Measurements from ENCODE around the gene PRKACB.
A peak's percentile ranks its signal among the peaks of the same experiment; 100 is the strongest.

PRKACB gene

GRCh38 chr1:84272401-84272800, 128.3 kb downstream of the PRKACB start:
- no peaks in the 10 kb centered on the region for H3K79me1 ChIP-seq (replicated peaks; ENCODE audit: low read length, poor library complexity, severe bottlenecking)
- H2AFZ ChIP-seq (ENCODE audit: low read depth, low read length): no peak overlapping the region
- no peak overlapping the region for H2AK5ac ChIP-seq (ENCODE audit: low read length, severe bottlenecking)
- no peak overlapping the region for H3K23ac ChIP-seq (ENCODE audit: low read length in 2 of 2)
- H3K14ac ChIP-seq (ENCODE audit: low read length in 2 of 2): no peak overlapping the region
- no peak overlapping the region for H2BK5ac ChIP-seq (ENCODE audit: low read depth, low read length, poor library complexity, severe bottlenecking)
- H3K4me2 ChIP-seq (ENCODE audit: low read length, poor library complexity, severe bottlenecking): no peak overlapping the region
- H3K27me3 ChIP-seq (ENCODE audit: control insufficient read depth in 1 of 2, insufficient read depth in 1 of 2, low read length in 2 of 2): no peaks in the 10 kb centered on the region
- H4K91ac ChIP-seq (ENCODE audit: low read length): no peak overlapping the region
- no peak overlapping the region for H2BK120ac ChIP-seq (ENCODE audit: low read depth, low read length)
- H3K27ac ChIP-seq (ENCODE audit: low read length, poor library complexity, severe bottlenecking): no peak overlapping the region
- no peak overlapping the region for H3K4ac ChIP-seq (ENCODE audit: low read depth in 1 of 2, low read length in 2 of 2)
- peaks cover 2% of the 10 kb centered on the region for H3K4me1 ChIP-seq (ENCODE audit: control insufficient read depth, insufficient read depth, low read depth, low read length)
- peak overlapping the region in 1 of 2 experiments; percentile 63 for H2BK12ac ChIP-seq (ENCODE audit: low read length in 2 of 2)
- no peak overlapping the region for H3K4me3 ChIP-seq (ENCODE audit: insufficient read depth in 1 of 2, low read depth in 1 of 2, low read length in 2 of 2)
- no peak overlapping the region for H3K18ac ChIP-seq (ENCODE audit: low read depth in 1 of 2, low read length in 2 of 2)
- H3K36me3 ChIP-seq (ENCODE audit: control insufficient read depth in 1 of 2, insufficient read depth in 2 of 2, low read depth in 1 of 2, low read length in 2 of 2): no peaks in the 10 kb centered on the region
- no peak overlapping the region for H2BK15ac ChIP-seq (ENCODE audit: low read depth, poor library complexity, severe bottlenecking)
- no peak overlapping the region for H3K9ac ChIP-seq (ENCODE audit: low read length)
- H3K9me3 ChIP-seq (ENCODE audit: control insufficient read depth, low read length): no peaks in the 10 kb centered on the region
- WGBS: 83% methylated on average over 1 of the region's 1 CpG
- no peak for DNase-seq
- H4K8ac ChIP-seq (ENCODE audit: low read length): peak overlapping the region; percentile 23

DNA sequence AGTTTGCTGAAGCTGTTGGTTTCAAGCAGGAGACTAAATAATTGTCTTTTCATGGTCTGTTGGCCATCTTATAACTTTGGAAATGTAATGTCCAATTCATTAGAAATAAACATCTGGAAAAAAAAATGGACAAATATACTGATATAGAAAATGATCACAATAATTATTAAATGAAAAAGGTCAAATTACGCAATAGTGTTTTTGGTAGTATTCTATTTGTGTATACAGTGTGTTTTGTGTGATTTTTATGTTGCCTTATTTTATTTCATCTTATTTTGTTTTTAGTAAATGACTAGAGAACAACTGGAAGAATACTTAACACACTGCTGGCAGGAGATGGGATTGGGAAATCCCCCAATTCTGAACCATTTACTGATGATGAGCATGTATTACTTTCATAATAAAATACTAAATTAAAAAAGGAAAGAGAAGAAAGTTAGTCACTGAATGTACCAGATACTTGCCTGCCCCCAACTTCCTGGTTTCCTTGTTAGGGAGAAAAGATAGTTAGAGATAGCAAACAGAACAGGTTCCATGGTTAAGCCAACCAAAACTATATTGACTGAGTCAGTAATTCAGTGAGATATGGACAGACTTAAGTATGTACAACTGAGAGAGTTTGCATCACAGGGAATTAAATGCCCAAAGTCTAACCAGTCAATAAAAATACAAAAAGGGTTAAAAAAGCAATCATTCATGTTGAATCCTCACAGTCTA, 133.4 kb downstream of the PRKACB start:
- 100% methylated on average over 1 of the region's 1 CpG for WGBS
- Histone ChIP-seq H2BK120ac (ENCODE audit: low read depth, low read length) (no peak overlapping the region), H3K14ac (ENCODE audit: low read length in 2 of 2) (no peak overlapping the region), H4K91ac (ENCODE audit: low read length) (no peak overlapping the region), H3K4me2 (ENCODE audit: low read length, poor library complexity, severe bottlenecking) (no peak overlapping the region), H3K4me1 (ENCODE audit: control insufficient read depth, insufficient read depth, low read depth, low read length) (no peaks in the 10 kb centered on the region), H3K9ac (ENCODE audit: low read length) (no peak overlapping the region), H3K27ac (ENCODE audit: low read length, poor library complexity, severe bottlenecking) (no peak overlapping the region), H3K9me3 (ENCODE audit: control insufficient read depth, low read length) (no peaks in the 10 kb centered on the region), H3K79me1 (replicated peaks; ENCODE audit: low read length, poor library complexity, severe bottlenecking) (no peaks in the 10 kb centered on the region), H3K36me3 (ENCODE audit: control insufficient read depth in 1 of 2, insufficient read depth in 2 of 2, low read depth in 1 of 2, low read length in 2 of 2) (no peaks in the 10 kb centered on the region), H3K4ac (ENCODE audit: low read depth in 1 of 2, low read length in 2 of 2) (no peak overlapping the region), H2BK5ac (ENCODE audit: low read depth, low read length, poor library complexity, severe bottlenecking) (no peak overlapping the region), H3K4me3 (ENCODE audit: insufficient read depth in 1 of 2, low read depth in 1 of 2, low read length in 2 of 2) (no peak overlapping the region), H2BK12ac (ENCODE audit: low read length in 2 of 2) (no peak overlapping the region), H2AFZ (ENCODE audit: low read depth, low read length) (no peak overlapping the region), H4K8ac (ENCODE audit: low read length) (no peak overlapping the region), H3K18ac (ENCODE audit: low read depth in 1 of 2, low read length in 2 of 2) (no peak overlapping the region), H3K23ac (ENCODE audit: low read length in 2 of 2) (no peak overlapping the region), H3K27me3 (ENCODE audit: control insufficient read depth in 1 of 2, insufficient read depth in 1 of 2, low read length in 2 of 2) (no peaks in the 10 kb centered on the region), H2BK15ac (ENCODE audit: low read depth, poor library complexity, severe bottlenecking) (no peak overlapping the region), H2AK5ac (ENCODE audit: low read length, severe bottlenecking) (no peak overlapping the region)
- no peak for DNase-seq

- Histone ChIP-seq H4K8ac (ENCODE audit: low read length) (no peak overlapping the region), H2AFZ (ENCODE audit: low read depth, low read length) (no peak overlapping the region), H2BK15ac (ENCODE audit: low read depth, poor library complexity, severe bottlenecking) (no peak overlapping the region), H3K4me1 (ENCODE audit: control insufficient read depth, insufficient read depth, low read depth, low read length) (peaks cover 2% of the 10 kb centered on the region), H2AK5ac (ENCODE audit: low read length, severe bottlenecking) (no peak overlapping the region), H3K4me3 (ENCODE audit: insufficient read depth in 1 of 2, low read depth in 1 of 2, low read length in 2 of 2) (no peak overlapping the region), H3K27me3 (ENCODE audit: control insufficient read depth in 1 of 2, insufficient read depth in 1 of 2, low read length in 2 of 2) (no peaks in the 10 kb centered on the region), H2BK5ac (ENCODE audit: low read depth, low read length, poor library complexity, severe bottlenecking) (no peak overlapping the region), H3K18ac (ENCODE audit: low read depth in 1 of 2, low read length in 2 of 2) (no peak overlapping the region), H3K79me1 (replicated peaks; ENCODE audit: low read length, poor library complexity, severe bottlenecking) (no peaks in the 10 kb centered on the region), H2BK120ac (ENCODE audit: low read depth, low read length) (no peak overlapping the region), H3K27ac (ENCODE audit: low read length, poor library complexity, severe bottlenecking) (peak overlapping the region; percentile 17), H3K4me2 (ENCODE audit: low read length, poor library complexity, severe bottlenecking) (no peak overlapping the region), H3K9ac (ENCODE audit: low read length) (no peak overlapping the region), H2BK12ac (ENCODE audit: low read length in 2 of 2) (no peak overlapping the region), H3K23ac (ENCODE audit: low read length in 2 of 2) (no peak overlapping the region), H3K9me3 (ENCODE audit: control insufficient read depth, low read length) (no peaks in the 10 kb centered on the region), H3K14ac (ENCODE audit: low read length in 2 of 2) (no peak overlapping the region), H4K91ac (ENCODE audit: low read length) (no peak overlapping the region), H3K36me3 (ENCODE audit: control insufficient read depth in 1 of 2, insufficient read depth in 2 of 2, low read depth in 1 of 2, low read length in 2 of 2) (no peaks in the 10 kb centered on the region), H3K4ac (ENCODE audit: low read depth in 1 of 2, low read length in 2 of 2) (no peak overlapping the region)
- DNase-seq: no peak
- 78% methylated on average over 7 of the region's 7 CpGs for WGBS
Observed at GRCh38 chr1:84278905-84279304, 134.8 kb downstream of the PRKACB start.

- H2BK120ac ChIP-seq (ENCODE audit: low read depth, low read length): no peak overlapping the region
- H2BK15ac ChIP-seq (ENCODE audit: low read depth, poor library complexity, severe bottlenecking): no peak overlapping the region
- H2AK5ac ChIP-seq (ENCODE audit: low read length, severe bottlenecking): no peak overlapping the region
Observed at GRCh38 chr1:84280912-84281311, 136.8 kb downstream of the PRKACB start.

More at GRCh38 chr1:84280912-84281311, 136.8 kb downstream of the PRKACB start:
- Histone ChIP-seq H3K27ac (ENCODE audit: low read length, poor library complexity, severe bottlenecking) (no peak overlapping the region), H3K23ac (ENCODE audit: low read length in 2 of 2) (no peak overlapping the region), H3K79me1 (replicated peaks; ENCODE audit: low read length, poor library complexity, severe bottlenecking) (no peaks in the 10 kb centered on the region), H3K18ac (ENCODE audit: low read depth in 1 of 2, low read length in 2 of 2) (no peak overlapping the region), H3K14ac (ENCODE audit: low read length in 2 of 2) (no peak overlapping the region), H3K36me3 (ENCODE audit: control insufficient read depth in 1 of 2, insufficient read depth in 2 of 2, low read depth in 1 of 2, low read length in 2 of 2) (no peaks in the 10 kb centered on the region), H3K9me3 (ENCODE audit: control insufficient read depth, low read length) (no peaks in the 10 kb centered on the region), H2BK12ac (ENCODE audit: low read length in 2 of 2) (no peak overlapping the region), H2AFZ (ENCODE audit: low read depth, low read length) (no peak overlapping the region), H3K27me3 (ENCODE audit: control insufficient read depth in 1 of 2, insufficient read depth in 1 of 2, low read length in 2 of 2) (no peaks in the 10 kb centered on the region), H3K4me2 (ENCODE audit: low read length, poor library complexity, severe bottlenecking) (no peak overlapping the region), H3K4me3 (ENCODE audit: insufficient read depth in 1 of 2, low read depth in 1 of 2, low read length in 2 of 2) (no peak overlapping the region), H3K4me1 (ENCODE audit: control insufficient read depth, insufficient read depth, low read depth, low read length) (peaks cover 2% of the 10 kb centered on the region), H2BK5ac (ENCODE audit: low read depth, low read length, poor library complexity, severe bottlenecking) (no peak overlapping the region), H4K8ac (ENCODE audit: low read length) (no peak overlapping the region), H4K91ac (ENCODE audit: low read length) (no peak overlapping the region), H3K4ac (ENCODE audit: low read depth in 1 of 2, low read length in 2 of 2) (no peak overlapping the region), H3K9ac (ENCODE audit: low read length) (no peak overlapping the region)
- no peak for DNase-seq

All from mesenchymal stem cell (in vitro differentiated cells and primary cell).